Vagina (tissue), 2 donors: Measurements from ENCODE around the gene KATNB1.

Source experiments
- CTCF ChIP-seq, 3 experiments: fragments of 450-650 bp in 2 of 3; fragments of 200-600 bp in 1 of 3; sonication (generic) in 1 of 3; IDR thresholded peaks; one replicate each; pipeline ENCODE4 v1.5.1; 2017 to 2019; ENCODE audit warnings: antibody characterized with exemption in 3 of 3, mild to moderate bottlenecking in 2 of 3, moderate library complexity in 2 of 3
- POLR2A ChIP-seq, 2 donors: fragments of 450-650 bp; IDR thresholded peaks; one replicate each; pipeline ENCODE4 v1.6.1; 2017; ENCODE audit warnings: antibody characterized with exemption in 2 of 2, mild to moderate bottlenecking in 2 of 2, moderate library complexity in 2 of 2

GRCh38 chr16:57713596-57713995 lies 22.0 kb upstream of the KATNB1 start:
- TF ChIP-seq POLR2A (IDR thresholded peaks at IDR 0.05) (no peak), CTCF (IDR thresholded peaks at IDR 0.05) (no peak)
